Measurements from ENCODE around the gene IGHMBP2. TPM values are rescaled to one million over a fixed set of nuclear protein-coding genes. Genes with fewer than 3 reads are reported as not detected.

The IGHMBP2 gene
- total RNA-seq, 1 donor: 10.9 TPM

GRCh38 chr11:68950762-68951161 lies 47.1 kb downstream of the IGHMBP2 start:
- Histone ChIP-seq H3K27ac (ENCODE audit: low read depth, low read length) (no peak overlapping the region), H3K9me3 (ENCODE audit: low read depth, low read length) (no peaks in the 10 kb centered on the region), H3K79me2 (ENCODE audit: insufficient read depth, low read length) (no peaks in the 10 kb centered on the region), H3K36me3 (ENCODE audit: insufficient read depth, low read length) (no peaks in the 10 kb centered on the region), H3K27me3 (ENCODE audit: insufficient read depth, low read length) (no peaks in the 10 kb centered on the region), H2AFZ (ENCODE audit: low read length) (no peak overlapping the region), H4K20me1 (ENCODE audit: insufficient read depth, low read length) (no peaks in the 10 kb centered on the region), H3K4me1 (ENCODE audit: insufficient read depth, low read length) (peaks cover 11% of the 10 kb centered on the region), H3K4me2 (ENCODE audit: insufficient read depth, low read length) (no peak overlapping the region), H3K4me3 (ENCODE audit: insufficient read depth, low read length) (no peak overlapping the region)
- no peak for DNase-seq (ENCODE audit: insufficient read length, low spot score, missing footprints)
- TF ChIP-seq CTCF (IDR thresholded peaks at IDR 0.05; ENCODE audit: extremely low read depth, low read depth, low read length): no peak

- H3K4me2 ChIP-seq (ENCODE audit: insufficient read depth, low read length): peak overlapping the region; percentile 48
- peak overlapping the region; percentile 47 for H2AFZ ChIP-seq (ENCODE audit: low read length)
Observed at GRCh38 chr11:68954836-68955606, 51.3 kb downstream of the IGHMBP2 start.

GRCh38 chr11:68955607-68955958 lies 51.9 kb downstream of the IGHMBP2 start:
- peak; percentile 65 for DNase-seq (ENCODE audit: insufficient read length, low spot score, missing footprints)
- Histone ChIP-seq H2AFZ (ENCODE audit: low read length) (peak overlapping the region; percentile 47), H3K4me2 (ENCODE audit: insufficient read depth, low read length) (peak overlapping the region; percentile 48), H3K9me3 (ENCODE audit: low read depth, low read length) (no peaks in the 10 kb centered on the region), H3K4me3 (ENCODE audit: insufficient read depth, low read length) (no peak overlapping the region), H3K36me3 (ENCODE audit: insufficient read depth, low read length) (no peaks in the 10 kb centered on the region), H3K27me3 (ENCODE audit: insufficient read depth, low read length) (no peaks in the 10 kb centered on the region), H3K27ac (ENCODE audit: low read depth, low read length) (no peak overlapping the region), H4K20me1 (ENCODE audit: insufficient read depth, low read length) (no peaks in the 10 kb centered on the region), H3K79me2 (ENCODE audit: insufficient read depth, low read length) (no peaks in the 10 kb centered on the region), H3K4me1 (ENCODE audit: insufficient read depth, low read length) (no peaks in the 10 kb centered on the region)
- TF ChIP-seq CTCF (IDR thresholded peaks at IDR 0.05; ENCODE audit: extremely low read depth, low read depth, low read length): no peak

More at GRCh38 chr11:68954836-68955606, 51.3 kb downstream of the IGHMBP2 start:
- DNase-seq (ENCODE audit: insufficient read length, low spot score, missing footprints): peak; percentile 95
- Histone ChIP-seq H3K4me1 (ENCODE audit: insufficient read depth, low read length) (no peaks in the 10 kb centered on the region), H3K9me3 (ENCODE audit: low read depth, low read length) (no peaks in the 10 kb centered on the region), H3K27ac (ENCODE audit: low read depth, low read length) (no peak overlapping the region), H3K27me3 (ENCODE audit: insufficient read depth, low read length) (no peaks in the 10 kb centered on the region), H3K79me2 (ENCODE audit: insufficient read depth, low read length) (no peaks in the 10 kb centered on the region), H4K20me1 (ENCODE audit: insufficient read depth, low read length) (no peaks in the 10 kb centered on the region), H3K4me3 (ENCODE audit: insufficient read depth, low read length) (no peak overlapping the region), H3K36me3 (ENCODE audit: insufficient read depth, low read length) (no peaks in the 10 kb centered on the region)
- TF ChIP-seq CTCF (IDR thresholded peaks at IDR 0.05; ENCODE audit: extremely low read depth, low read depth, low read length): no peak

GRCh38 chr11:68956142-68956541 lies 52.5 kb downstream of the IGHMBP2 start:
- Histone ChIP-seq H3K79me2 (ENCODE audit: insufficient read depth, low read length) (no peaks in the 10 kb centered on the region), H3K9me3 (ENCODE audit: low read depth, low read length) (no peaks in the 10 kb centered on the region), H3K4me1 (ENCODE audit: insufficient read depth, low read length) (no peaks in the 10 kb centered on the region), H2AFZ (ENCODE audit: low read length) (no peak overlapping the region), H3K4me2 (ENCODE audit: insufficient read depth, low read length) (no peak overlapping the region), H3K4me3 (ENCODE audit: insufficient read depth, low read length) (no peak overlapping the region), H3K36me3 (ENCODE audit: insufficient read depth, low read length) (no peaks in the 10 kb centered on the region), H4K20me1 (ENCODE audit: insufficient read depth, low read length) (no peaks in the 10 kb centered on the region), H3K27me3 (ENCODE audit: insufficient read depth, low read length) (no peaks in the 10 kb centered on the region), H3K27ac (ENCODE audit: low read depth, low read length) (no peak overlapping the region)
- DNase-seq (ENCODE audit: insufficient read length, low spot score, missing footprints): peak; percentile 80
- TF ChIP-seq CTCF (IDR thresholded peaks at IDR 0.05; ENCODE audit: extremely low read depth, low read depth, low read length): peak; percentile 10

Data from osteoblast (primary cell).